Kidney epithelial cell (primary cell): ENCODE data around the gene ZBTB47. TPM values are rescaled to one million over a fixed set of nuclear protein-coding genes. Genes with fewer than 3 reads are reported as not detected.

Experiments
- DNase-seq: peaks from one replicate; pipeline ENCODE4 v3.0.0-alpha.2; 2010; ENCODE audit warnings: low read depth
- H3K27me3 ChIP-seq: 2 replicates; pipeline ENCODE4 v1.6.0; 2011; ENCODE audit warnings: low read length; ENCODE audit not compliant: control insufficient read depth, insufficient read depth
- H3K36me3 ChIP-seq: 2 replicates; pipeline ENCODE4 v1.5.1; 2011; ENCODE audit warnings: low read length; ENCODE audit not compliant: control insufficient read depth, insufficient read depth
- H3K4me3 ChIP-seq: 2 replicates; pipeline ENCODE4 v1.5.1; 2011; ENCODE audit warnings: low read depth, mild to moderate bottlenecking, control low read depth, low read length
- total RNA-seq: library from RNA; depleted of rRNA; stranded (reverse); fragments of >200 nt; gene quantifications from 2 replicates; pipeline ENCODE4 v1.2.3, GENCODE V29; 2015
- TF ChIP-seq, protein P1 (sequence below): IDR thresholded peaks from 2 replicates; pipeline ENCODE4 v1.5.1; 2011; ENCODE audit warnings: mild to moderate bottlenecking, moderate library complexity, low read length, control low read depth, inconsistent platforms; ENCODE audit not compliant: insufficient read depth, poor library complexity, severe bottlenecking

ZBTB47 gene
- total RNA-seq, 1 donor from 2014 or later = 8.8 TPM

DNA sequence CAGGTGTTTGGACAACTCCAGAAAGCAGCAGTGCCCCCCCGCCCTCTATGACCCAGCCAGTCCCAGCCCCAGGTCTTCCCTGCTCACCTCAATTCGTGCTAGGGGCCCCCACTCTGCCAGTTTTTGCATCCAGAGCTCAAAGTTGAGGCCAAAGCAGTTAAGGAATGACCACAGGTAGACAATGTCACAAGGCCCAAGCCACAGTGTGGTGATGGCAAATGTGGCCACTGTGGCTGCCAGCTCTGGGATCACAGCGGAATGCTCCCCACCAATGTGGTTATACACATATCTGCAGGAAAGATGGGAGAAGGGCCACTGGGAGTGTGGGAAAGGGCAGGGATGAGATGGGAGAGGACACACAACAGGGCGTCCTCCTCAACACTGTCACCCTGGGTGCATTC lies 40.0 kb downstream of the ZBTB47 start:
- H3K4me3 ChIP-seq = no peak overlapping the region
- DNase-seq = no peak
- TF ChIP-seq, protein P1, sequence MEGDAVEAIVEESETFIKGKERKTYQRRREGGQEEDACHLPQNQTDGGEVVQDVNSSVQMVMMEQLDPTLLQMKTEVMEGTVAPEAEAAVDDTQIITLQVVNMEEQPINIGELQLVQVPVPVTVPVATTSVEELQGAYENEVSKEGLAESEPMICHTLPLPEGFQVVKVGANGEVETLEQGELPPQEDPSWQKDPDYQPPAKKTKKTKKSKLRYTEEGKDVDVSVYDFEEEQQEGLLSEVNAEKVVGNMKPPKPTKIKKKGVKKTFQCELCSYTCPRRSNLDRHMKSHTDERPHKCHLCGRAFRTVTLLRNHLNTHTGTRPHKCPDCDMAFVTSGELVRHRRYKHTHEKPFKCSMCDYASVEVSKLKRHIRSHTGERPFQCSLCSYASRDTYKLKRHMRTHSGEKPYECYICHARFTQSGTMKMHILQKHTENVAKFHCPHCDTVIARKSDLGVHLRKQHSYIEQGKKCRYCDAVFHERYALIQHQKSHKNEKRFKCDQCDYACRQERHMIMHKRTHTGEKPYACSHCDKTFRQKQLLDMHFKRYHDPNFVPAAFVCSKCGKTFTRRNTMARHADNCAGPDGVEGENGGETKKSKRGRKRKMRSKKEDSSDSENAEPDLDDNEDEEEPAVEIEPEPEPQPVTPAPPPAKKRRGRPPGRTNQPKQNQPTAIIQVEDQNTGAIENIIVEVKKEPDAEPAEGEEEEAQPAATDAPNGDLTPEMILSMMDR = no peak
- H3K36me3 ChIP-seq = no peaks in the 10 kb centered on the region
- peaks cover 17% of the 10 kb centered on the region for H3K27me3 ChIP-seq

DNA sequence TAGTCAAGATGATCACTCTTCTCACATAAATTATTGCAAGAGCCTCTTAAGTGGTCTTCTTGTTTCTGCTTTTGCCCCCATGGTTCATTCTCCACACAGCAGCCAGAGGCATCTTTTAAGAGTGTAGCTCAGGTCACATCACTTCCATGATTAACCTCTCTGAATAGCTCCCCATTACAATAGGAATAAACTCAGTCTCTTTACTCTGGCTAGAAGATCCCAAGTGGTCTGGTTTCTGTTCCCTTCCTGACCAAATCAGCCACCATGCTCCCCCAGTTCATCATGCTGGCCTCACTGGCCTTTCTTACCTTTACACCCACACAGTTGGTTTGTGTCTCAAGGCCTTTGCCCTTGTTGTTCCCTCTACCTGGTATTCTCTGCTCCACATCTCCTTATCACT lies 40.9 kb downstream of the ZBTB47 start:
- TF ChIP-seq, protein P1 = no peak
- H3K36me3 ChIP-seq = no peaks in the 10 kb centered on the region
- no peak for DNase-seq
- no peak overlapping the region for H3K4me3 ChIP-seq
- H3K27me3 ChIP-seq = peaks cover 14% of the 10 kb centered on the region

DNA sequence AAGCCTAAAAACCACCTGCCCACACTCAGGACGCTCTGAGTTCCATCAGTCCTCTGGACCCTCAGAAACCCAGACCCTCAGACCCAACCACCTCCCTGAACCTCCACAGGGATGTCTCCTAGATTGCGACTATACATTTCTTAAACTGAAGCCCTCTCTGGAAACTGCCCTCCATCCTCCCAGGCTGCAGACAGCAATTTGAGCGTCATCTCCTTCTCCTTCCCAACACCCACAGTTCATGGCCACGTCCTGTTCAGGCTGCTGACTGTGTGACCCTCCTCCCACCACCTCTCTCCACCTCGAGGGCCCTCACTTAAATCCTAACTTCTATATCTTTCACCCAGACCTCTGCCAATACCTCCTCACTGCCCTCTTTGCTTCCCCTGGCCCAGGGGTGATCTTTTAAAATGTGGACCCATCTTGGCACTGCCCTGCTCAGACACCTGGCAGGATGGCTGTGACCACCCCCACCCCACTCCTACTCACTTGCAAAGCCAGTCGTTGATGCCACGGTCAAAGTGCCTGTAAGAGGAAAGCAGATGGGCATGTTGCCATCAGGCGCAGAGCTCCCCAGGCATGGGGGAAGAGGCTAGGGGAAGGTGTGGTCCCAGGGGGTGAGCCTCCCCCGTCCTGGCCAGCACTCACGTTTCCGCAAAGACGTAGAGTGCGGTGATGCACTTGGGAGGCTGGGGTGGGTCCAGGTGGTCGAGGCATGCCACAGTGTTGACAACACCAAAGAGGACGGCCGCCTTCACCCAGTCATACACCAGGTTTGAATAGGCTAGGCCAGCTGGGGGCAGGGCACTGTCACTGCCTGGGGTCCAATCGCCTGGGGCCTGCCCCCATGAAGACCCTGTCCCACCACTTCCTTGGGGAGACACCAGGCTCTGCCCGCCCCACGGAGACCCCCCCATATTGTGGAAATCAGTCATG lies 43.1 kb downstream of the ZBTB47 start:
- no peak for DNase-seq
- Histone ChIP-seq H3K4me3 (no peak overlapping the region), H3K36me3 (no peaks in the 10 kb centered on the region), H3K27me3 (peaks cover 12% of the 10 kb centered on the region)
- TF ChIP-seq, protein P1 = no peak

DNA sequence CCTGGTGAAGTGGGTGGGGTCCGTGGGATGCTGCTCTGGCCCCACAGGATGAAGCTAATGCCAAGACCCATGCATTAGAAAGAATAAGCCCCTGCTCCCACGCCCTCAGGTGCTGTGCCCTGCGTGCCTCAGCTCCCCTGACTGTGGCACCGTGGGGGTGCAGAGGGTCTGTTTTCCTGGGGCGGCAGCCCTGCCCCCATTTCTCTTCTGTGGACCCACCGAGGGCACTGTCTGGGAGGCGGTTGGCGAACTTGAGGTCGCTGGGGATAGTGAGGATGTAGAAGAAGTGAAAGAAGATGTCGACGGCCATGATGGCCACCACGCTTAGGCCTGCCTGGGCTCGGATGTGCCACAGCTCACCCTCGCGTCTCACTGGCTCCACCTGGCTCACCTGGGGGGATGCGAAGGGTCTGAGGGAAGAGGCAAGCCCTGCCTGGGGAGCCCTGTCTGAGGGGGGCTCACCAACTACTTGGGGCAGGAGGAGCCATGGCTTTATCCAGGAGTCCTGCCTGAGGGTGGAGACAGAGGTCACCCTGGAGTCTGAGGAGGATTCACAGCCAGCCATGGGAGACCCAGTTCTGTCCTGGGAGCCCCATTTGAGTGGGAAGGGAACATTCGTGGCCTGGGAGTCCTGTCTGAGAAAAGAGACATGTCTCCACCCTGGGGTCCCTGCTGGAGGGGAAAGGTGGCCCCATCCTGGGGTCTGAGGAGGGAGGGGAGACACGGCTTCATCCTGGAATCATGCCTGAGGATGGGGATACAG lies 44.0 kb downstream of the ZBTB47 start:
- TF ChIP-seq, protein P1 = no peak

DNA sequence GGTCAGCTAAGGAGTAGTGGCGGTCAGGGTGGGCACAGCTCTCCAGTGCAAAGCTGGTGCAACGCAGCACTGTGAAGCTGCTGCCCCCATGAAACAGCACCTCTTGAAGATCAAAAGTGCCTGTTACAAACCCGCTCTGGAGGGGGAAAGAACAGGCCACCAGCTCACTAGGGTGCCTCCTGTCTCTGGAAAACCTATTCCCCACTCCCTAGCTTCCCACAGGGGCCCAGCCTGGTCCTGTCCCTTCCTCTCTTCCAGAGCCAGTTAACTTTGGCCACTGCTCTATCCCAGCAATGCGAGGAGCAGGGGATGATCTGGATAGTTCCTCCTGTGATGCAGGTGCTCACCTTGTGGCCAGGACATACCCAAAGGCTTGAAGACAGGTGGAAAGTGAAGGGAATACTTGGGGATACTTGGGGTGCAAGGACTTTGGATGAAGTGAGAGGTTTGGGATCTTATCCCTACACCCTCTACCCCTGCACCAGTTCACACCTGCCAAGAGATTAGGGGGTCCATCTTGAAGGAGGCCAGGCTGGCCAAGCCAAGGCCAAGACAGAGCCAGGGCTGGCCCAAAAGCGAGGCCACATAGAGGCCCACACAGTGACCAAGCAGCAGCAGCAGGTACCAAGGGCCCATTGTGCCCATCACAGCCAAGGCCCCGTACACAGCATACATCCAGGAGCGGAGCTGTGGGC lies 44.9 kb downstream of the ZBTB47 start:
- peaks cover 25% of the 10 kb centered on the region for H3K27me3 ChIP-seq
- no peaks in the 10 kb centered on the region for H3K36me3 ChIP-seq
- TF ChIP-seq, protein P1 = no peak
- DNase-seq = no peak
- no peak overlapping the region for H3K4me3 ChIP-seq

More for the DNA sequence above, 44.0 kb downstream of the ZBTB47 start:
- Histone ChIP-seq H3K4me3 (no peak overlapping the region), H3K27me3 (peaks cover 20% of the 10 kb centered on the region), H3K36me3 (no peaks in the 10 kb centered on the region)
- DNase-seq = no peak
